RWPE1 (cell line): ENCODE results near the gene MPC1.

Experiments
- CTCF ChIA-PET: fragments of 350-600 bp; sonication (Branson Sonifier 250); formaldehyde crosslinking; extraction: SDS; loops from one replicate; lab custom pipeline; 2021; lab: Yijun Ruan, JAX
- POLR2A ChIA-PET: fragments of 400-600 bp; formaldehyde crosslinking; extraction: SDS; loops from one replicate; lab custom pipeline; 2020; ENCODE audit warnings: antibody characterized with exemption; ENCODE audit not compliant: low non-redundant PET; lab: Yijun Ruan, JAX
- DNase-seq: peaks from one replicate; pipeline ENCODE4 v3.0.0; 2012; ENCODE audit warnings: low spot score
- H3K27ac ChIP-seq: fragments of 450-650 bp; 2 replicates; pipeline ENCODE4 v1.5.1; 2017
- TF ChIP-seq, protein P1 (sequence below): fragments of 450-650 bp; conservative IDR thresholded peaks from 2 replicates; pipeline ENCODE4 v1.5.1; 2017; ENCODE audit warnings: low read depth, mild to moderate bottlenecking

Gene MPC1

GRCh38 chr6:166415306-166415705 lies 32.6 kb upstream of the MPC1 start:
- ChIA-PET CTCF (no interaction called here), POLR2A (no interaction called here)
- DNase-seq: no peak
- 0 out of 2 replicates have a peak overlapping the region, but pooled peaks have one; percentile 21 for H3K27ac ChIP-seq
- TF ChIP-seq, protein P1, sequence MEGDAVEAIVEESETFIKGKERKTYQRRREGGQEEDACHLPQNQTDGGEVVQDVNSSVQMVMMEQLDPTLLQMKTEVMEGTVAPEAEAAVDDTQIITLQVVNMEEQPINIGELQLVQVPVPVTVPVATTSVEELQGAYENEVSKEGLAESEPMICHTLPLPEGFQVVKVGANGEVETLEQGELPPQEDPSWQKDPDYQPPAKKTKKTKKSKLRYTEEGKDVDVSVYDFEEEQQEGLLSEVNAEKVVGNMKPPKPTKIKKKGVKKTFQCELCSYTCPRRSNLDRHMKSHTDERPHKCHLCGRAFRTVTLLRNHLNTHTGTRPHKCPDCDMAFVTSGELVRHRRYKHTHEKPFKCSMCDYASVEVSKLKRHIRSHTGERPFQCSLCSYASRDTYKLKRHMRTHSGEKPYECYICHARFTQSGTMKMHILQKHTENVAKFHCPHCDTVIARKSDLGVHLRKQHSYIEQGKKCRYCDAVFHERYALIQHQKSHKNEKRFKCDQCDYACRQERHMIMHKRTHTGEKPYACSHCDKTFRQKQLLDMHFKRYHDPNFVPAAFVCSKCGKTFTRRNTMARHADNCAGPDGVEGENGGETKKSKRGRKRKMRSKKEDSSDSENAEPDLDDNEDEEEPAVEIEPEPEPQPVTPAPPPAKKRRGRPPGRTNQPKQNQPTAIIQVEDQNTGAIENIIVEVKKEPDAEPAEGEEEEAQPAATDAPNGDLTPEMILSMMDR: no peak

DNA sequence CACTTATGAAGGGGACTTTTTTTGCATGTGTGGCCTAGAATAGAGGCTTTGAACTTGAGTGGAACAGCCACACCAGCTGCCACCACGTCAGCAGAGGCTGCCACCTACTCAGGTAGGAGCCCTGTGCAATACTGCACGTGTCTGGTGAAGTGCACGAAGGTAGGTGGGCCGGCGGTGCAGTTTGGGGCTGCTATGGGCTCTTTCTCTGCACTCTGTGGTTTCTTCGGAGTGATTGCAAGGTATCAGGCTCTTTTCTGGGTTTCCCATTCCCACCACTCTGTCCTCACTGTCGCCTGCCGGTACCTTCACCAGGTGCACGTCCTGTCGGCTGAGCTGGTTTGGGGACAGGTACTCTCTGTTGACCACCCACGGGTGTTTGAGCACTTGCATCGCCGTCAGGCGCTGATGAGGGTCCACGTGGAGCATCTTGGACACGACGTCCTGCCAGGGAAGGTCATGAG lies 30.8 kb upstream of the MPC1 start:
- ChIA-PET CTCF (no interaction called here), POLR2A (no interaction called here)
- H3K27ac ChIP-seq: no peak overlapping the region
- DNase-seq: no peak
- TF ChIP-seq, protein P1: no peak

GRCh38 chr6:166412911-166413384 lies 30.2 kb upstream of the MPC1 start:
- POLR2A ChIA-PET: no interaction called here

GRCh38 chr6:166412156-166412910 lies 29.6 kb upstream of the MPC1 start:
- DNase-seq: no peak
- CTCF ChIA-PET: interaction anchor here (1.1 kb wide), 1 partner anchor 136 kb away, joined by 3 read pairs; no protein-coding TSS in a partner anchor
- TF ChIP-seq, protein P1: no peak
- no peak overlapping the region for H3K27ac ChIP-seq
- POLR2A ChIA-PET: no interaction called here

More at GRCh38 chr6:166412911-166413384, 30.2 kb upstream of the MPC1 start:
- TF ChIP-seq, protein P1: no peak
- no peak overlapping the region for H3K27ac ChIP-seq
- no peak for DNase-seq
- CTCF ChIA-PET: no interaction called here

GRCh38 chr6:166411721-166412151 lies 29.0 kb upstream of the MPC1 start:
- TF ChIP-seq, protein P1: no peak
- DNase-seq: no peak
- POLR2A ChIA-PET: no interaction called here
- no peak overlapping the region for H3K27ac ChIP-seq
- CTCF ChIA-PET: interaction anchor here (1.1 kb wide), 1 partner anchor 136 kb away, joined by 3 read pairs; no protein-coding TSS in a partner anchor

DNA sequence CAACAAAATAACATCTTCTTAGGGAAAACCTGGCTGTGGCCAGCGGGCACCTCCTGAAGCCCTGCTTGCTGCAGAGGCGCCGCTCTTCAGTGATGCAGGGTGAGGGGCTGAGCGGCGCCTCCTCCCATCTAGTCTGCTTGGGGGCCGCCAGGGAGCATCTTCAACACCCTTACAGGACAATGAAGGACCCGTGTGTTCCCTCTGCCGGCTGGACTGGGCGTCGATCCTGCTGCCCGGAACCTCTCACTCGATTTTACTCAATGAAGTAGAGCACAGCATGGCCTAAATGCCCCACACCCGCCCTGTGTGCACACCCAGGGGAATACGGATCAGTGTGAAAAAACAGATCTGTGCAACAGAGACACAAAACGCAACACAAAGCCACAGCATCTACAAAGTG lies 28.5 kb upstream of the MPC1 start:
- no peak for DNase-seq
- no peak overlapping the region for H3K27ac ChIP-seq
- TF ChIP-seq, protein P1: no peak
- ChIA-PET CTCF (interaction anchor here (1.1 kb wide), 1 partner anchor 135 kb away, joined by 3 read pairs; no protein-coding TSS in a partner anchor), POLR2A (no interaction called here)
